HuH-7.5 (cell line): ENCODE results near the gene CLPX.
A peak's percentile ranks its signal among the peaks of the same experiment; 100 is the strongest.
"Not testable (repeated sequence)": the region's sequence is repeated elsewhere in the genome, so short reads cannot be mapped to it uniquely, and the experiment has no call there.

Experiments used
- DNase-seq: peaks from one replicate; pipeline ENCODE4 v3.0.0; 2011; ENCODE audit warnings: low spot score

The CLPX gene

DNA sequence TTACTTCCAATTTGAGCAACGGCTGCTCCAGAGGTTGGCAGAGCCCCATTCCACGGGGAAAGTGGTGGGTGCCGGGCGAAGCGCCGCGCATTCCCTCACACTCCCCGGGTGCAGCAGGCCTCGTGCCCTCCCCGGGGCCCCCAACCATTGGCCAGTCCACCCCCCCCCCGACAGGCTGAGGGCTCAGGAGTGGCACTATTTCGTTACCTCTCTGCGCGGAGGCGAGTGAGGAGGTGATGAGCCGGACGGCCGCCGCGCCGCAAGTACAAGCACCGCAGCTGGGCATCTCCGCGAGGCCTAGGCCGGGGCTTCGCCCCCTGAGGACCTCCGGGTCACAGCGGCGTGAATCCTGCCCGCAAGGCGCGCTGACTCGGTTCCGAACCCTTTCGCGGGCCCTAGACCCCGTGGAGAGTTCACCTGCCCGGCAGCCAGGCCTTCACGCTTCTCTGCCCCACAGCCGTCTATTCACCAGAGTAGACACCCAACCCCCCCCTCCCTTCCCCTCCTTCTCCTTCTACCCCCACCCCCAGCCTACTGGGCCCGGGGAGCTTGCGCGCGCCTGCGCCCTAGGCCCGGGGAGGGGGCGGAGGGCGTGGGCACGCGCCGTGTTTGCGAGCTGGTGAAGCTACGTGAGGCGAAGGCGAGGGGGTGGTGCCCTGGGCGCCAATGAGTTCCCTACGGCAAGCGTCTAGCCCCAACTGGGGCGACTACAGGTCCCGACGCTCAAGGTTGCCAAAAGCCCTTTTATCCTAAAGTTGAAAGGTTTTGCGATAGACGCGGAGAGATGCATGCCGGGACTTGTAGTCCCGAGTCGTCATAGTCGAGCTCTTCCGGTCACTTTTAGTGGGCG is at the start of gene CLPX:
CLPX (minus strand) TSS at position 475 of the 850 bp plus-strand sequence; CDS start at position 286, 189 bp downstream.
- DNase-seq, result peak; percentile 87

DNA sequence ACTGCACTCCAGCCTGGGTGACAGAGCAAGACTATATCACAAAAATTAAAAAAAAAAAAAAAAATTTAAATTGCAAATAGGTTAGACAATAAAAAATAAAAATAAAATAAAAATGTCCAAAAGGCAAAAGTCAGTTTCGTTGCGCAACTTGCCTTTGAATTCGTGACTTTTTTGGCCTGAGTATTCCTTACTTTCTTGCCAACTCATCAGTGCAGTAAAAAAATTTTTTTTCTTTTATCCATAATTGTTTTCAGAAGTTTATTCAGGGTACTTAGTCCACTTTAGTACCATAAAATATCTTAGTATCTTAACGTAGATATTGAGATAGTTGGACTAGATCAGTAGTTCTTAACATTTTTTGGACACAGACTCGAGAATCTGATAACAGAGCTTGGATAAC is 48.6 kb upstream of the CLPX start:
- no peak for DNase-seq

DNA sequence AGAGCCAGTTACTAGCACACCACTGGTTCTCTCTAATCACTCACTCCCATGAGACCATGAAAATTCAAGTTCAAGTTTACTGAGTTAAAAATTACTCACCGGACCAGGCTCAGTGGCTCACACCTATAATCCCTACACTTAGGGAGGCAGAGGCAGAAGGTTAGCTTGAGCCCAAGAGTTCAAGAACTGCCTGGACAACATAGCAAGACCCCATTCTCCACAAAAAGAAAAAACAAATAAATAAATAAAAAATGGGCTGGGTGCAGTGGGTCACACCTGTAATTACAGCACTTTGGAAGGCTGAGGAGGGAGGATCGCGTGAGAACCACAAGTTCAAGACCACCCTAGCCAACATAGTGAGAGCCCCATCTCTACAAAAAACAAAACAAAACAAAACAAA is 47.4 kb upstream of the CLPX start:
- DNase-seq, result no peak

DNA sequence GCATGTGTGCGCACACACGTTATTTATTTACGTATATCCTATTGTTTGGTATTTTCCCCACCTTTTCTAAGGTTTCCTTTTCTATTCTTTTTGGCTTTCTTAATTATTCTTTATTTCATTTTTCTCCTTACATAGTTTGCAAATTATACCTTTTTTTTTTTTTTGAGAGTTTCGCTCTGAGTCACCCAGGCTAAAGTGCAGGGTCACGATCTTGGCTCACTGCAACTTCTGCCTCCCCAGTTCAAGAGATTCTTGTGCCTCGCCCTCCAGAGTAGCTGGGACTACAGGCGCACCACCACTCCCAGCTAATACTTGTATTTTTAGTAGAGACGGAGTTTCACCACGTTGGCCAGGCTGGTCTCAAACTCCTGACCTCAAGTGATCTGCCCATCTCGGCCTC is 46.2 kb upstream of the CLPX start:
- no peak for DNase-seq

DNA sequence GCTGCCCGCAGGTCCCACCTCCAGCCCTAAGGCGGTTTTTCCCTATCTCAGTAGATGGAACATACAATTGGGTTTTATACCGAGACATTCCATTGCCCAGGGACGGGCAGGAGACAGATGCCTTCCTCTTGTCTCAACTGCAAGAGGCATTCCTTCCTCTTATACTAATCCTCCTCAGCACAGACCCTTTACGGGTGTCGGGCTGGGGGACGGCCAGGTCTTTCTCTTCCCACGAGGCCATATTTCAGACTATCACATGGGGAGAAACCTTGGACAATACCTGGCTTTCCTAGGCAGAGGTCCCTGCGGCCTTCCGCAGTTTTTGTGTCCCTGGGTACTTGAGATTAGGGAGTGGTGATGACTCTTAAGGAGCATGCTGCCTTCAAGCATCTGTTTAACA is 41.8 kb upstream of the CLPX start:
- not testable (repeated sequence) for DNase-seq

DNA sequence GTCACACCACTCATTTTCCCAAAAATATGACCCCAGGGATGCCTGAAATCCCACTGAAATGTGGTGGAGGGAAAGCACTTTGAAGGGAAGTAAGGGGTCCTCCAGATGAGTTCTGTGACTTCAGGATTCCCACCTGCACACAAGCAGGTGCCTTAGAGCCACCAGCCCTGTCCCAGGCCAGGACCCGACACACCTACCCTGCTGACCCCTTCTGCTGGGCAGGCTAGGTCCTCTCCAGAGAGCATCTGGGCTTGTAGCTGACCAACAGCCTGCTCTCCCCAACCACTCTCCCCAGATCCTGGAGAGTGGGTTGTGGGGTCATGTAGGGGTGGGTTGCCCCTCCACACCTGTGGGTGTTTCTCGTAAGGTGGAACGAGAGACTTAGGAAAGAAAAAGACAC is 41.1 kb upstream of the CLPX start:
- no peak for DNase-seq

GRCh38 chr15:65223996-65224395 is 38.9 kb upstream of the CLPX start:
- DNase-seq, result no peak

GRCh38 chr15:65222891-65223290 is 37.7 kb upstream of the CLPX start:
- no peak for DNase-seq

- DNase-seq, result no peak
These were observed 36.6 kb upstream of the CLPX start for GRCh38 chr15:65221697-65222096.

DNA sequence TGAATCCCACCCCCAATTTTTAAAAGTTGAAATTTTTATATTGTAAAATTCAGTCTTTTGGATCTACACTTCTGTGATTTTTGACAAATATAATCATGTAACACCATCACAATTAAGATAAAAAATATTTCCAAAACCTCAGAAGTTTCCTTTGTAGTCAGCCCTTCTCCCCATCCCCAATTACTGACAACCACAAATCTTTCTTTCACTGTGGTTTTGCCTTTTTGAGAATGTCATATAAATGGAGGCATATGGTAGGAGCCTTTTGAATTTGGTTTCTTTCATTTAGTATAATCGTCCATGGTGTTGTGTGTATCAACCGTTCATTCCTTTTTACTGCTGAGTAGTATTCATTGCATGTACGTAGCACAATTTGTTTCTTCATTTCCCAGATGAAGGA is 34.0 kb upstream of the CLPX start:
- no peak for DNase-seq

- no peak for DNase-seq
These were observed 32.7 kb upstream of the CLPX start for GRCh38 chr15:65217526-65218482.

DNA sequence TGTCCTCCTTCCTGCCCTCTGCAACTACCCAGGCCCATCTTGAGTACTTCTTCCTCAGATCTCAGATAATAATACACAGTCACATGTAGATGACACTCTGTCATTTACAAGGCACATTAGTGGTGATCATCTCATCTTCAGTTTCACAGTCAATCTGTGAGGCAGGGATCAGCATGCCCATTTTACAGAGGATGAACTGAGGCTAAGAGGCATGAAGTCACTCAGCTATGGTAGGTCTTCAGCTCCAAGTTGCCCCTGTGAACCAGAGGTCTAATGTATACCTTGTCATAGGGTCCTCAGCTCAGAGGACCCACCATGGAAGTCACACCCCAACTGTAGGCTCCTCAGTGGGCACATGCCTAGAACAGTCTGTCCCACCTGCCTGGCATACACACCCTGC is 30.4 kb upstream of the CLPX start:
- DNase-seq, result no peak

- DNase-seq, result no peak
These were observed 28.9 kb upstream of the CLPX start for GRCh38 chr15:65214010-65214409.

DNA sequence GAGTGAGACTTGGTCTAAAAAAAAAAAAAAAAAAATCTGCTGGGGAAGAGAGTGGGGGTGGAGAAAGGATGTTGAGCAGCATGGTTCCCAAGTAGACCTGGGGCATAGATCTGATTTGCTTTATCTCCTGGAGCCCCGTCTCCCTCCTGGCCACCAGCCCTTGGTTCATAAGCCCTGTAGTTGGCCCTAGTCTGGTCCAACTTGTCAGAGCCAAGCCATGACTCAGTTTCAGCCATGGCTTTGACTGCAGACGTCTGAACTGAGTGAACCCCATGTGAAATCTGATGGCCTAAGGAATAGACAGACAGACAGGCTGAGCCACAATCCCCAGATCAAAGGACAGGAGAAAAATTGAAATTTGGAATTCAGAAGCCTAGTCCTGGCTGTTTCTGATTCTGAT is 28.1 kb upstream of the CLPX start:
- no peak for DNase-seq

DNA sequence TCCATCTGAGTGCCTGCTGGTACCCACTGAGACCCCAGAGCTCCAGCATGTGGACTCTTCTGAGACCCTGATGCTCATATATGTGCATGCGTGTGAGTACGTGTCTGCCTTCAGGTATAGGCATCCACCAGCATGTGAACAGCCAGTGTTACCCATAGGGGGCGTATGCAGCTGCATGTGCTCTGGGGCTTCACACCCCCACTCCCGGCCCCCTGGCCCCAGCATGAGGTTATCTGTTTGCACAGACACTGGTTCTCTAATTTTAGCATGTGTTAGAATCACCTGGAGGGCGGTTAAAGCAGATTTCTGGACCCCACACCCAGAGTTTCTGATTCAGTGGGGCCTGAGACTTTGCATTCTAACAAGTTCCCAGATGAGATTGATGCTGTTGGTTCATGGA is 27.0 kb upstream of the CLPX start:
- peak; percentile 44 for DNase-seq

GRCh38 chr15:65211482-65211982 is 26.4 kb upstream of the CLPX start:
- no peak for DNase-seq

DNA sequence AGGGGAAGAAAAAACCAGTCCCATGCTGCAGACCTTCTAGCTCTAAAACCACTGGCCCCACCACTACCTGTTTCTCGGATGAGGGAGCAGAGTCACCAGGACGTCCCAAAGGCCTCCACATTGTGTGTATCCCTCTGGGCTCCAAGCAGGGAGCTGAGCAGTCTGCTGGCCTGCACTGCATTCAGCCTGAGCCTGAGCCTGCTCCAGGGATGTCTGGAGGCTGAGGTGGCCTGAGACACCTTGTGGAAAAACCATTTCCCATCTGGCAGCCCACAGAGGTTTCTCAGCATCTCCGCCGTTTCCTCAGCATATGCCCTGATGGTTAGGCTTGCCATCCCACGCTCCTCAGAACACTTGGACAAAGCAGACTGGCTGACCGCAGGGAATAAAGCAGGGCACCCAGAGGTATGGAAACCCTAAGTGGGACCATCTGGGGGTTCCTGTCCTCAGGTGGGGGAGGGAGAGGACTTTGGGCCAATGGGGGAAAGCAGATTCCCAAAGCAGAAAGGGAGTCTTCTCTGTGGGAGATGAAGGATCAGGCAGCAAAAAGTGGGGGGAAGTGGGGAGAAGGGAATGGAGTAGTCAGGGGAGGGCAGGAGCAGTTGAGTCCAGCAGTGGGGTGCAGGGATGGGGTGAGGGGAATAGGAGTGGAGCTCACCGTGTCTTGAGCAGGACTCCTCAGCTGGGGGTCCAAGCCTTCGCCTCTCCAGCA is 25.8 kb upstream of the CLPX start, which contains the start of gene CILP:
CILP (minus strand) TSS at position 704 of the 712 bp plus-strand sequence. CDS start 1,718 bp downstream, outside the sequence.
- DNase-seq, result no peak

DNA sequence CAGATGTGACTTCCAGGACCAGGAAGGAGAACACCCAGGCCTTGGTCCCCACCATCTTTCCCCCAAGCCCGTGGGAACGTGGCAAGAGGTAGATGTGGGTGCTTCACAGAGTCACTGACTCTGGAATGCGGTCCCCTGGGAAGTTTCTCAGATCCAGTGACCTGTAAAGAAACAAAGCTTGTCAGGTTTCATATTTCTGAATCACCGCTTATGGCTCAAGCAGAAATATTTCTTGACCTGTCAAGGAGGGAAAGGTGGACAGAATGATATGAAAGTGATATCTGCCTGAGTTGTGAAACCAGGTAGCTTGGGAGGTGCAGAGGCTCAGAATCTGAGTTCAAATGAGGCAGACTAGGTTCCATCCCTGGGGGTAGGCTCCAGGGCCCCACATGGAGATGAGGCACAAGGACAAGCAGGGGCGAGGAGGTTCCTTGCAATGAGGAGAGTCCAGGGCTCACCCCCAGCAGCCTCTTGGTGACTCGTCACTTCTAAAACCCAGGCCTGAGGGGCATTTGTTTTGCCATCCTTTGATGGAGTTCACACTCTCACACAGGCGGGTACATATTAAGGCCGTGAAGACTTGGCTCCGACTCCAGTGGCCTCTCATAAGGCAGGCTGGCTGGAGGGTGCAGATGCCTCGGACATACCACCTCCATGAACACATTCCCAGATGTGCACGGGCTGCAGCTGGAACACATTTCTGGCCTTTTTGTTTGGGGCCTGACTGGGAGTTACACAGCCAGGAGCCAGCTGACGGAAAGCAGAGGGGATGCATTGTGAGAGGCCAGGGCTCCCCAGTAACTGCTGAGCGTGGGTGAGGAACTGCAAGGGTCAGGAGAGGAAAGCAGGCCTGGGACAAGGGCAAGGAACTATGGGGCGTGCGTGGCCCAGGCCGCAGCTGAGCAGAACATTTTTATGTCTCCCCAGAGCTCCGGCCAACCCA is 24.8 kb upstream of the CLPX start:
- DNase-seq, result no peak

GRCh38 chr15:65208647-65209046 is 23.5 kb upstream of the CLPX start:
- no peak for DNase-seq

- no peak for DNase-seq
These were observed 22.2 kb upstream of the CLPX start for GRCh38 chr15:65207280-65207840.
